OCI-M1 (cell line): ENCODE results near the gene FTCD.
"Not testable (repeated sequence)": the region's sequence is repeated elsewhere in the genome, so short reads cannot be mapped to it uniquely, and the experiment has no call there.

Experiments
- DNase-seq: peaks from one replicate; lab custom pipeline; 2025; lab: John Stamatoyannopoulos, UW

The FTCD gene, protein sequence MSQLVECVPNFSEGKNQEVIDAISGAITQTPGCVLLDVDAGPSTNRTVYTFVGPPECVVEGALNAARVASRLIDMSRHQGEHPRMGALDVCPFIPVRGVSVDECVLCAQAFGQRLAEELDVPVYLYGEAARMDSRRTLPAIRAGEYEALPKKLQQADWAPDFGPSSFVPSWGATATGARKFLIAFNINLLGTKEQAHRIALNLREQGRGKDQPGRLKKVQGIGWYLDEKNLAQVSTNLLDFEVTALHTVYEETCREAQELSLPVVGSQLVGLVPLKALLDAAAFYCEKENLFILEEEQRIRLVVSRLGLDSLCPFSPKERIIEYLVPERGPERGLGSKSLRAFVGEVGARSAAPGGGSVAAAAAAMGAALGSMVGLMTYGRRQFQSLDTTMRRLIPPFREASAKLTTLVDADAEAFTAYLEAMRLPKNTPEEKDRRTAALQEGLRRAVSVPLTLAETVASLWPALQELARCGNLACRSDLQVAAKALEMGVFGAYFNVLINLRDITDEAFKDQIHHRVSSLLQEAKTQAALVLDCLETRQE

DNA sequence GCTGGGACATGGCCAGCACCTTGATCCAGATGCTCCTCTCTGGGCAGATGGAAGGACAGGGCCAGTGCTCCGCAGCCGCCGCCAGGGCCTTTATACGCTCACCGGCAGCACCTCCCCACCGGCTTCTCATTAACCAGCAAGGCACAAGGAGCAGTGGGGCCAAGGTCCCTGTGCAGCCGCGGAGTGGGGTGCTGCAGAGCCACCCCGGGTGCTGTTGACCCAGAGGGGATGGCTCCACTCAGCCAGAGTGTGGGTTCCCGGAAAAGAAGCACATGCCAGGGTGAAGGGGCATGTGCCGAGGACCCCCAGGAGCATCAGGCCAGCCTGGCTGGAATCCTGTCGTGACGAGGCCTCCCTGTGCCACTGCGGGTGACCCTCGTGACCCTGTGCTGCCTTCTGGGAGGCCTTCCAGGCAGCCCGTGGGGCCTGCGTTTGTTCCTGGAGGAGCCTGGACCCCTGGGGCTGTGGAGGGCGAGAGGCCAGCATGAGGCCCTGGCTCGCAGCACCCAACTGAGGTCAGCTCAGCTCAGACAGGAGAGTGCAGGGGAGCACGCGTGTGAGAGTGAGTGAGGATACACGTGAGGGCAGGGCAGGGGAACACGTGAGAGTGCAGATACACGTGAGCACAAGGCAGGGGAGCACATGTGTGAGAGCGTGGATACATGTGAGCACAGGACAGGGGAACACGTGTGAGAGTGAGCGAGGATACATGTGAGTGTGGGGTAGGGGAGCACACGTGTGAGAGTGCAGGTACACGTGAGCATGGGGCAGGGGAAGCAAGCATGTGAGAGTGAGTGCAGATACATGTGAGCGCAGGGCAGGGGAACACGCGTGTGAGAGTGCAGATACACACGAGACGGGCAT lies at the start of gene FTCD:
Gene FTCD (minus strand): TSS at position 66 of the 864 bp plus-strand sequence. CDS start 56 bp downstream, at position 10.
- no peak for DNase-seq

DNA sequence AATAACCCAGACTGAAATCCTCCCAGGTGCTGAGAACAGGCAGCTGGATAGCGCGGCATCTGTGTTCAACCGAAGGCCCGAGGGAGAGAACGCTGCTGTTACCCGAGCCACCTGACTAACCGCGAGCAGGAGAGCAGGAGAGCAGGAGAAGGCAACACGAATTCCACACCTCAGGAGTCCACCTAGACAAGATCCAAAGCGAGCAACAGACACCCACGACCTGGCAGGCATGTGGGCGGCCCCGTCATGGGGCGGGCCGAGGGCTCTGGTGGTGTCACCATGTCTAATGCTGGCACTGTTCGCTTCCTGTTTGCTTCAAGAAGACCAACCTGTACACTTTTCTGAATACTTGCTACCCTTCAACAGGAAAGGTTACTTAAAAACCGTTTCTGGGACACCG lies 49.8 kb upstream of the FTCD start:
- no peak for DNase-seq

DNA sequence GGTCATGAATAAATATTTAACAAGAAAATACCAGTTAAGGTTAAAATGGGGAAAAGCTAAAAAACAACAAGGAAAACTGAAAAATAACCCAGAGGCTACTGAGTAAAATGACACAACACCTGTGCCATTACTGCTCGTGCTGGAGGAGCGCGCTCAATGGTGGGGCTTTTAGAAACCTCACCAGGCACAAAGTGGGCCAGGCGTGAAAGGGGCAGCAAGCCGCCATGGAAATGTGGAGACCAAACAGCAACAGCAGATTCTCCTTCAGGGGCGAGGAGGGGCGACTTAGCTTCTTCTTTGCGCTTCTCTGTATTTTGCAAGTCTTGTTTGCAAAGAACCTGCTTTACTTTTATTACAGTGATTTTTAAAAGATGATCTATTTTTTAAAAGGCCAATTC lies 47.8 kb upstream of the FTCD start:
- no peak for DNase-seq

DNA sequence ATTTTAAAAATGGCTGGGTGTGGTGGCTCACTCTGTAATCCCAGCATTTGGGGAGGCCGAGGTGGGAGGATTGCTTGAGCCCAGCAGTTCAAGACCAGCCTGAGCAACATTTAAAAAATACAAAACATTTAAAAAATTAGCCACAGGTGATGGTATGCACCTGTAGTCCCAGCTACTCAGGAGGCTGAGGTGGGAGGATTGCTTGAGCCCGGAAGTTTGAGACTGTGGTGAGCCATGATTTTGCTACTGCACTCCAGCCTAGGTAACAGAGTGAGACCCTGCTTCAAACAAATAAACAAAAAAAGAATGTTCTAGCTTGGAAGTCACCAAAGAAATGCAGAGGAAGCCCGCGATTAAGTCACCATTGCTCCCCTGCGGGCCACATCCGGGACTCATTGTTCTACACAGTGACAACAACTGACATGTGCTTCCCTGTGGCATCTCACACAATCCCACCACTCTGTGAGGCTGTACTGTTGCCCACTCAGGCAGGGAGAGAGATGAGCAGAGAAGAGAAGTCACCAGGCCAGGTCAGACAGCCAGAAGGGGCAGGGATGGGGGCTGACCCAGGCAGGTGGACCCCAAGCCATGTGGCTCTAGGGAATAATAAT lies 47.3 kb upstream of the FTCD start:
- DNase-seq, result no peak

DNA sequence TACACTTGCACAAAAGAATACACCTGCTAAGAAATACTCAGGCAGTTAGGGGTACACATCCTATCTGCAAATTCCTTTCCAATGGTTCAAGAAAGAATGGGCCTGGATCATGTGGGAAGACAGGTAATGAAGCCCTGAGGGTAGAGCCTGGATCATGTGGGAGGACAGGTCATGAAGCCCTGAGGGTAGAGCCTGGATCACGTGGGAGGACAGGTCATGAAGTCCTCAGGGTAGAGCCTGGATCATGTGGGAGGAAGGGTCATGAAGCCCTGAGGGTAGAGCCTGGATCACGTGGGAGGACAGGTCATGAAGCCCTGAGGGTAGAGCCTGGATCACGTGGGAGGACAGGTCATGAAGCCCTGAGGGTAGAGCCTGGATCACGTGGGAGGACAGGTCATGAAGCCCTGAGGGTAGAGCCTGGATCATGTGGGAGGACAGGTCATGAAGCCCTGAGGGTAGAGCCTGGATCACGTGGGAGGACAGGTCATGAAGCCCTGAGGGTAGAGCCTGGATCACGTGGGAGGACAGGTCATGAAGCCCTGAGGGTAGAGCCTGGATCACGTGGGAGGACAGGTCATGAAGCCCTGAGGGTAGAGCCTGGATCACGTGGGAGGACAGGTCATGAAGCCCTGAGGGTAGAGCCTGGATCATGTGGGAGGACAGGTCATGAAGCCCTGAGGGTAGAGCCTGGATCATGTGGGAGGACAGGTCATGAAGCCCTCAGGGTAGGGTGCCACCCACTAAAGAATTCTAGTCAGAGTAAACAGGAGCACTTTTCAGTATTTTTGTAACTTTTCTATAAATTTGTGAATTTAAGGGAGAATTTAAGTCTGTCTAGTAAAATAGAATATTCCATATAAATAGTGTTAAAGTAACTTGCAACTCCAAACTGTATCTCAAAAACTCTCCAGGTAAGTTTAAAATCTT lies 45.8 kb upstream of the FTCD start:
- not testable (repeated sequence) for DNase-seq

DNA sequence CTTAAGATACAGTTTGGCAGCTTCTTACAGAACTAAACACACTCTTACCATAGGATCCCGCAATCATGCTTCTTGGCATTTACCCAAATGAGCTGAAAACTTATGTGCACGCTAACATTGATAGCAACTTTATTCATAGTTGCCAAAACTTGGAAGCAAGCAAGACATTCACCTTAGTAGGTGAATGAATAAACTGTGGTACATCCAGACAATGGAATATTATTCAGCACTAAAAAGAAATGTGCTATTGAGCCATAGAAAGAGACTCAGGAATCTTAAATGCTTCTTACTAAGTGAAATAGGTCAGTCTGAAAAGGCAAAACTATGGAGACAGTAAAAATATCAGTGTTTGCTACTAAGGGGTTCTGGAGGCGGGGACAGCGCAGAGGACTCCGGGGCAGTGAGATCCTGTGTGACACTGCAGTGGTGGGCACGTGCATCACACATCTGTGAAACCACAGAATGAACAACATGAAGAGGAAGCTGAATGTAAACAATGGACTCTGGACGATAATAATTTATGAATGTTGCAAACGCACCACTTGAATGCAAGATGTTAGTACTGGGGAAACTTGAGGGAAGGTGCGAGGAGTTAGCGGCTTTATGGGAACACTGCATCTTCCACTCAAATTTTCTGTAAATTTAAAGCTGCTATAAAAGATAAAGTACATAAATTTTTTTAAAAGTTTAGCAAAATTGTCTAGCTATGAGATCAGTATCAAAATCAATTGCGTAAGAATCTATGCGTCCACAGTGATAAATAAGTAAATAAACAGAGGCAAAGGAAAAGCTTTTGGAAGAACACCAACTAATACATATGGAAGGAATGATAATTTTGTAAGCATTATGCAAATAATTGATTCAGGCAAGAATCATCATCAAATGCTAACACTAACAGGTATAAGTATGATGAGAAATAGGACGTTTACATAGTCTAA lies 44.3 kb upstream of the FTCD start:
- no peak for DNase-seq

DNA sequence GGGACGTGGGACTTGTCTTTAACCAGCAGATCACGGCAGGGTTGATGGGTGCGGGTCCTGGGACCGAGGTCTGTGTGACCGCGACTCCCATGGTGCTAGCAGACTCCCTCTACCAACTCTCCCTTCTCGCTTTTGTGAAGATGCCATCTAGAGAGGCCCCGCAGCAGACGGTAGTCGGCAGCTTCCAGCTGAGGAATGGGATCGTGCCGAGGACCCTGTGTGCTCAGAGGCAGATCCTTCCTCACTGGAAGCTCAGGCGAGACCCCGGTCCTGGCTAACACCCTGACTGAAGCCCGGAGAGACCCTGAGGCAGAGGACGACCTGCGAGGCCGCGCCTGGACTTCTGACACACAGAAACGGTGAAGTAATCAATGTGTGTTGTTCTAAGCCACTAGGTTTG lies 41.4 kb upstream of the FTCD start:
- no peak for DNase-seq

DNA sequence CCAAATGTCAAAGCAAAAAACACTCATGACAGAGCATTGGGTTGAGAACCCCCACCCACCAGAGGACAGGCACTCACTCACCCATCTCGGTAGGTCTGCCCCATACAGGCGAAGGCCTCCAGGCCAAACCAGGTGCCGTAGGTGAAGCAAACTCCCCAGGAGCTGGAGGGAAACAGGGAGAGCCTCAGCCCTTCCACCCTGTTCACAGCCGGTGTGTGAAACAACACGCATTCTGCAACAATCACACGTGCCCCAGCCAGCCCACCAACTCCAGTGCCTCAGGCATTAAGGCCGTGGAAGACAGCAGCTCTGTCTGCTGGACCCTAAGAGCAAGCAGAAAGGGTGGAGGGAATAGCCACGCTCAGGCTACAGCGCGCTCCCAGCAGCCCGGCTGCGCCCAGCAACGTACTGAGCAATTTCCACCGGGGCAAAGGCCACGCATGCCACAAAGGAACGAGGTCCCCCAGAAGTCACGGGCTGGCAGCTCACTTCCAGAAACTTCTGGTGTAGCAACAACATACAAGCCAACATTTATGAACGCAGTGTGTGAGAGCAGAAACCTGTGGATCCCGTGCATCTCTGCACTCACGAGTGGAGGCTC lies 40.3 kb upstream of the FTCD start:
- no peak for DNase-seq

DNA sequence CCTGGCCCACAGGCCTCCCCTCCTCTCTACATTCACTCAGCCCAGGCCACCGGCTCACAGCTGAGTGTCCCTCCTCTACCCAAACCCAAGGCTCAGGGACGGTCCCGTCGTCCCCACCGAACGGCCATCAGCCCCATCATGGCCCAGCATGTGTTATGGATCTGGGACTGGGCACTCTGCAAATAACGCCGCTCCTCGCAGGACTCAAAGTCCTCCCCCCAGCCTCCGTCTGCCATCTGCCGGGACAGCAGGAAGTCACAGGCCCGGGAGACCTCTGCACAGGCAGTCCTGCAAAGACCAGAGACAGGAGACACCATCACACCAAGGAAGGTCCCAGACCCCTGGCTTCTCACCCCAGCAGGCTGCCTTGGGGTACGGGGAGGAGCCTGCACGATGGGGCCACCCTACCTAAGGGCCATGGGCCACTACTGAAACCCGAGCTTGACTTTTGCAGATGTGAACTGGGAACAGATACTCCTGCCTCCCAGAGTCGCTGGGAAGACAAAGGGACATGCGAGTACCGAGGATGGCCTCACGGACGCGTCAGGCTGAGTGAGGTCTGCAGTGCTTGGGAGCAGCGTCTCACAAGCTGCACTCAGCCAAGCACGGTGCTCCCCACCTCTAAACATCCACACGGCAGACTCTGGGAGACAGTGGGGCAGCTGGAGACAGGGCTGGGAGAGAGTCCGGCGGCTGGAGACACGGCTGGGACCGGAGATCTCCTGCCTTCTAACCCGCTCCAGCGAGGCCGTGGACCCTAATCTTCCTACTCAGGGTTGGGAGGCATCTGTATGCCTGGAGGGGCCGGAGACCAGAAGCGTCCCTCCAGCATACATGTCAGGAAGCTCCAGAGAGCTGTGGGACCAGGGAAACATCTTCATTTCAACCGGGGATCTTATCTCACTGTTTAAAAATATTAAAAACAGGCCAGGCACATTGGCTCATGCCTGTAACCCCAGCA lies 39.3 kb upstream of the FTCD start:
- DNase-seq, result no peak

DNA sequence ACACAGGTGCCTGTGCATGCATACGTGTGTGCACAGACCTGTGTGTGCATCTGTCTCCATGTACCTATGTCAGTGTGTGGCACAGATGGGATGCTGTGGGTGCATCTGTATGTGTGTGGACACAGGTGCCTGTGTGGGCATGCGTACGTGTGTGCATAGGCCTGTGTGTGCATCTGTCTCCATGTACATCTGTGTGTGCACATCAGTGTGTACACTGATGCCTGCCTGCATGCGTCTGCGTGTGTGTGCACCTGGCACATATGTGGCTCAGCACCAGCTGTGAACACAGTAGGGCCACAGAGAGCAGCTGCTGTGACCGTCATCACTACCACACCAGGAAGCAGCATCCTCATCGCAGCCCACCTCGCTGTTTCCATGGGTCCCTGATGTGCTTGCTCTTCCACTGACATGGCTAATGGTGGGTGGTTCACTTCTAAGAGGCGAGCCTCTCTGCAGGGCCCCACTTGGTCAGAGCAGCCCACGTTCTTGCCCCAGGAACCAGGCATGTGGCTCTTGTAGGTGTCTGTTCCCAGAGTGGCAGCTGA lies 38.5 kb upstream of the FTCD start:
- no peak for DNase-seq

DNA sequence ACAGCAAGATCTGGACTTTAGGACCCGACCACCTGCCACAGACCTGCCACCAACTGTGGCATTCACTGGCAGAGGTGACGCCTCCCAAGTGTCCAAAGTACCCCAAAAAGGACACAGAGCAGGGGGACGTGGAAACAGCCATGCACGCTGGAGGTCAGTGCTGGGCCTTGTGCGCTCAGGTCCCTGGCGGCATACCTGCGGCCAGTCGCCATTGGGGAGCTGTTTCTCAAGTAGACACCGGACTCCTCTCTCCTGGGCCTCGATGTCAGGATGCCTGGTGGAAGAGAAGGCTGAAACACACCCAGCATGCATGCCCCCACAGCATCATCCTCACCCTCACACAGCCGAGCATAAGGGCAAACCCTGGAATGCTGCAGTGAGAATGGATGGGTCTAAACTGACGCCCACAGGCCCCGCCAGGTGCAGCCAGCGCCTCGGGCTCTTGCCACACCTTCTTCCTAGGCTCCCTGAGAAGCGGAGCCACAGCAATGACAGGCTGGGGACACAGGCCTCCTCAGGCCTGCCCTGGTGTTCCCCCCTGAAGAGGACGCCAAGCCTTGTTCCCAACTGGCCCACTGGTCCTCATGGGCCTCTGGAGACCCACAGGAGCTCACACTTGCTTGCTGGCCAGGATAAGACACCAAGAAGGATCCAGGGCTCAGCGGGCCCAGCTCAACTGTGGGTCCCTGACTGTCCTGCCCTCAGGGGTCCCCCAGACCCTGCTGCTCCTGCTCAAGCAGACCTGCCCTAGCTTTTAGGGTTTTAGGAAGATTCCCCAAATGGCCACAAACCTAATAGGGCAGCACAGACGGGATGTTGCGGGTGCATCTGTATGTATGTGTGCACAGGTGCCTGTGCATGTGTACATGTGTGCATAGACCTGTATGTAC lies 36.6 kb upstream of the FTCD start:
- no peak for DNase-seq

DNA sequence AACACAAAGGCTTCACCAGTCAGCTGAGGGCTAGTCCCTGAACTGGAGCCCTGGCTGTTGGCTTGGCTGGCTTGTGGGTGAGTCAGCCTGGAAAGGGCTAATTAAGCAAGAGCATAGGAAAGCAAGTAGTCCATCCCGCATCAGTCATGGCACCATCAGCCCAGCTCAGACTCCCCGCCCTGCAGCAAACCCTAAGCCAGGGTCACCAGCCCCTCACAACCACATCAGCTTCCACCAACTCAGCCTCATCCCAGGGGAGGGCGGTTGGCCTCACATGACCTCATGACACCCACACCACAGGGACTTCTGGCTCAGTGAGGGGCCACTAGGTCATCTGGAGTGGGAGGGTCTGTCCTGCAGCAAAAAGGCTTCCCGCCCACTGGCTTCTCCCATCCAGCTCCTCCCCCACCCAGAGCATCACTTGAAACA lies 35.9 kb upstream of the FTCD start:
- no peak for DNase-seq

DNA sequence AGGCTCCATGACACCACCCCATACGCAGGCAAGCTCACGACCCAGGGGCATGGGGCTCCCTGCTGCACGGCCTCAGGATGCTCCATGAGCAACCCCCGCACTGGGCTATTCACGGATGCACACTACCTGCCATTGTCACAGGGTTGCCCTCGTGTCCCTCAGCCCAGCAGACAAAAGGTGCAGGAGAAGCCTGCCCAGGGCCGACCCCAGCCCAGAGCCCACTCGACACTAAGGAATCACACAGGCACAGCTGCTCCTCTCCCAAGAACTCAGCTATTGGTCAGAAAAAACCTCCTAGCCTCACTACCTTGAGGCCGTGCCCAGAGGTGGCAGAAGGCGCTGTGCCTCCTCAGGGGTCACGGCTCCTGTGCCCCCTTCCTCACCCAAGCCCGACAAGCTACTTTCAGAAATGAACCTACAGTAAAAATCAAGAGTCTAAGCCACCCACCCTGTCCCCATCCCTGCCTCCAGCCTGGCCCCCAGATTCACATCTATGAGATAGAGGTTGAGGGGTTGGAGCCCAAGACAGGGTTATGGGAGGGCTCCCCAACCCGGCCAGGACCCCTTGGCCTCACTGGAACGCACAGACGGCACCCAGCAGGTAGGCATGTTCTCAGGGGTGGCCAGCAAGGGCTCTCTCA lies 35.2 kb upstream of the FTCD start:
- no peak for DNase-seq

DNA sequence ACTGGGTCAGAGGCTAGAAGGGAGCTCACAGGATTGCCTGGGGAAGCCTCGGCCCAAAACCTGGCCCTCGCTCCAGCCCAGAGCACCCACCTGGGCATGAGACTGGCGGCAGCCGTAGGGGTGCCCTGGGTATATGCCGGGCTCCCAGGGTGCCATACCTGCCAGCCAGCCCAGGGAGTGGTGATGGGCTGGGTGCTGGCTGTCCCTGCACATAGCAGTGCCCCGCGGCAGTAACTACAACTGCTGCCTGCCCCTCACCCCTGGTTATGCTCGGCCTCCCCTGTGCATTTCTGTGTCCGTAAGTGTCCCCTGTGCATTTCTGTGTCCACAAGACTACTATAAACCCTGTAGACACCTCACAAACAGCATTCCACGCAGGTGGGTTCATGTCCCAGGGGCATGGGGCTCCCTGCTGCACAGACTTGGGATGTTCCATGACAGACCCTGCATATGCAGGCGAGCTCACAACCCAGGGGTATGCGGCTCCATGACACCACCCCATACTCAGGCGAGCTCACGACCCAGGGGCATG lies 34.6 kb upstream of the FTCD start:
- DNase-seq, result no peak

DNA sequence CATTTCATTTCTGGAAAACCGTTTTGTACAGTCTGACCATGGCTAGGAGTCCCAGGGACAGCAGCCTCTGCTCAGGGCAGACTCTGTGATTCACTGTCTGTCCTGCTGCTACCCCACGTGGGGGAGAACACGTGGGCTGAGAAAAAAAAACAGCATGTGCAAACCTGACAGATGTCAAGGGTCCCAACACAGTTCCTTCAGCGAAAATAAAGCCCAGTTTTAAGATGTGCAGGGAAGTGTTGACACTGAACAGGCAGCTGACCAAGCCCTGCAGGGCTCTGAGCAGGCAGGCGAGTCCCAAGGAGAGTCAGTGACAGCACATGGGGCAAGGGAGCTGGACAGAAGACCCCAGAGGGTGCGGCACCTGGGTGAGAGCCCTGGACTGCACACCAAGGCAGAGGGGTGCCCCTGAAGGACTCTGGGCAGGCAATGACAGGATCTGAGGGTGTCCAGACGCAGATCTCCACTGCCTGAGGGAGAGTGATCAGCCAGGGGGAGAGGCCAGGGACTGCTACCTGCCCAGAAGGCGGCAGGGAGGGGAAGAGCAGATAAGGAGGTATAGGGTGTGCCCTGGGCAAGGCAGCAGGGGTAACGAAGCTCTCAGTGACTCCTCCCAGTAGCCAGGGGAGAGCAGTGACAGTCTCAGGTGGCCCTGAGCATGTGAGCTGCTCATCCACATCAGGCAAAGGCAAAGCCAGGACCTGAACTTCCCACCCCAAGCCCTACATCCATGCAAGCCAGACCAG lies 34.0 kb upstream of the FTCD start:
- DNase-seq, result no peak
